GM19099 (cell line): ENCODE measurements around the gene MAPK10.

Experiments
- POLR2A ChIP-seq: IDR thresholded peaks from 3 replicates; pipeline ENCODE4 v1.6.1; 2011; ENCODE audit warnings: low read depth; ENCODE audit not compliant: insufficient read length; ENCODE audit errors: extremely low read depth

MAPK10 gene

GRCh38 chr4:86313656-86314055 is 46.2 kb downstream of the MAPK10 start:
- TF ChIP-seq POLR2A, result no peak

- no peak for TF ChIP-seq POLR2A
These were observed 52.4 kb downstream of the MAPK10 start for GRCh38 chr4:86307432-86307831.

GRCh38 chr4:86306816-86307215 is 53.0 kb downstream of the MAPK10 start:
- TF ChIP-seq POLR2A, result no peak

GRCh38 chr4:86302830-86303229 is 57.0 kb downstream of the MAPK10 start:
- TF ChIP-seq POLR2A, result no peak

GRCh38 chr4:86302251-86302650 is 57.6 kb downstream of the MAPK10 start:
- TF ChIP-seq POLR2A, result no peak

GRCh38 chr4:86300516-86300915 is 59.3 kb downstream of the MAPK10 start:
- TF ChIP-seq POLR2A, result no peak

GRCh38 chr4:86296865-86297264 is 63.0 kb downstream of the MAPK10 start:
- TF ChIP-seq POLR2A, result no peak

- TF ChIP-seq POLR2A, result no peak
These were observed 65.0 kb downstream of the MAPK10 start for GRCh38 chr4:86294883-86295282.

GRCh38 chr4:86291180-86291579 is 68.7 kb downstream of the MAPK10 start:
- TF ChIP-seq POLR2A, result no peak

GRCh38 chr4:86286726-86287125 is 73.1 kb downstream of the MAPK10 start:
- TF ChIP-seq POLR2A, result no peak

- no peak for TF ChIP-seq POLR2A
These were observed 76.5 kb downstream of the MAPK10 start for GRCh38 chr4:86283371-86283770.

GRCh38 chr4:86280246-86280645 is 79.6 kb downstream of the MAPK10 start:
- no peak for TF ChIP-seq POLR2A

GRCh38 chr4:86279293-86279960 is 80.4 kb downstream of the MAPK10 start:
- TF ChIP-seq POLR2A, result no peak

- TF ChIP-seq POLR2A, result no peak
These were observed 81.7 kb downstream of the MAPK10 start for GRCh38 chr4:86278126-86278525.

- TF ChIP-seq POLR2A, result no peak
These were observed 85.2 kb downstream of the MAPK10 start for GRCh38 chr4:86274642-86275041.

GRCh38 chr4:86272669-86273068 is 87.2 kb downstream of the MAPK10 start:
- no peak for TF ChIP-seq POLR2A

GRCh38 chr4:86271057-86271456 is 88.8 kb downstream of the MAPK10 start:
- no peak for TF ChIP-seq POLR2A
